SK-MEL-5 (cell line): ENCODE data around the gene UTY. TPM values are rescaled to one million over a fixed set of nuclear protein-coding genes. Genes with fewer than 3 reads are reported as not detected.
"Not testable (repeated sequence)": the region's sequence is repeated elsewhere in the genome, so short reads cannot be mapped to it uniquely, and the experiment has no call there.

Experiments used
- DNase-seq: peaks from one replicate; pipeline ENCODE4 v3.0.0-alpha.2; 2016; ENCODE audit warnings: low read depth, low spot score
- in situ Hi-C: cut with HindIII; loops from 2 replicates; pipeline ENCODE4 v1.10.0; 2016; ENCODE audit warnings: low sequenced_read_pairs, high pct_unique_total_duplicates, low pct_unique_long_range_greater_than_20kb
- total RNA-seq: library from RNA; depleted of rRNA; stranded (reverse); fragments of >200 nt; shearing (Covaris generic); gene quantifications from 2 replicates; pipeline ENCODE4 v1.2.3, GENCODE V29; 2014

Gene UTY
- total RNA-seq, 1 experiment from 2014 or later: not detected

DNA sequence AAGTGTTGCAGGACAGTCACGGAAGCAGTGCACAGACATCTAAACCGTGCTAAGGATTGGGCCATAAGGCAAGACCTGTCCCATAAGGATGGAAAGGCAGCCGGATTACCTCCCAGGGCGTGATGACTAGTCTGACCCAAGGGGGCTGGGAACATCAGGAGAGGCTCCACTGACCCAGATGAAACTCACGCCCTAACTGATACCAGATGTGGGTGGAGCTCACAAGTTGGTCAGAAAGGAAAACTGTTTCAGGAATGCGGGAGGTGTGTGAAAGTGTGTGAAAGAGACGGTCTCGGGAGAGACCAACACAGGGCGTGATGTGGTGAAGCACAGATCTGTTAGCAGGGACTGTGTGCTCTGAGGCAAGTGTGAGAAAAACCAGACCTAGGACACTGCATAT lies 140.5 kb downstream of the UTY start:
- in situ Hi-C loops: no loop called here
- DNase-seq: no peak

DNA sequence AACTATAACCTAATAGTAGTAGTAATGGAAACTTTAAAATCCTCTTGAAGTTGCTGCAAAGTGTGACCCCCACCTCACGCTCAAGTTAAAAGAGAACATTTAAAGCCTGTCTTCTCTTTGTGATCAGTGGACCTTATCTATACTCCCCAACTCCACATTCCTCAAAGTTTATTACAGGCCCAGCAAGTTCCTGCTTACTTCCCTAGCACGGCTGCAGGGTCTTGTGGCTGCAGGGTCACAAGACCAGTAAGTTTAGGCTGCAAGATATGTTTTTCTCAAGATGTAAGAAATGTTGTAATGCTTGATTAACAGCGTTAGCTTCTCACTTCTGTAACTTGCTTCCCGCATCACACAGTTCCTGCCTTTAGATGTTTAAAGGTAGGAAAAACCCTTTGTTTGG lies 141.1 kb downstream of the UTY start:
- DNase-seq: no peak
- in situ Hi-C loops: no loop called here

DNA sequence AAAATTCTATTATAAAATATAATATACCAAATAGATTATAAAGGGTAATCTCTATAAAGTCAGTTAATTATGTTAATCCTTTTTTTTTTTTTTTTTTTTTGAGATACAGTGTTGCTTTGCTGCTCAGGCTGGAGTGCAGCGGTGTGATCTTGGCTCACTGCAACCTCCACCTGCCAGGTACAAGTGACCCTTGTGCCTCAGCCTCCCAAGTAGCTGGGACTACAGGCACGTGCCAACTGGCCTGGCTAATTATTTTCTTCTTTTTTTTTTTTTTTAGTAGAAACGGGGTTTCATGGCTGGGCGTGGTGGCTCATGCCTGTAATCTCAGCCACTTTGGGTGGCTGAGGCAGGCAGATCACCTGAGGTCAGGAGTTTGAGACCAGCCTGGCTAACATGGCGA lies 141.9 kb downstream of the UTY start:
- DNase-seq: no peak
- in situ Hi-C loops: no loop called here

DNA sequence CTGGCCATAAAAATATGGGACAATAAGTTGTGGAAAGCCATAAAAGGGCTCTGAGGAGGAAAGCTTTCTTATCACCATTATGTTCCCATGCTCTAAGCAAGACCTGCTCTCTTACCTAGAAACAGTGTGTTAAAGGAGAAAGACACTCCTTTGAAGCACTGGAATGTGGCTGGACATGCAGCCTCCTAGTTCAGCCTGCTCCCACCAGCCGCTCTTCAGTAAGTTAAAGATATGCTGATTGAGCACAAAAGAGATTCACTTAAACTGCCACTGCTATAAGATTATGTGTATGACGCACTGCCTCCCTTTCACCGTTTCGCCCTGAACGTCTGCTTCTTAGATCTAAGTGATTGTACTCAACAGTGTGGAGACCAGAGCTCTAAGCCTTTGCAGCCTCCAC lies 146.0 kb downstream of the UTY start:
- in situ Hi-C loops: no loop called here
- DNase-seq: no peak

DNA sequence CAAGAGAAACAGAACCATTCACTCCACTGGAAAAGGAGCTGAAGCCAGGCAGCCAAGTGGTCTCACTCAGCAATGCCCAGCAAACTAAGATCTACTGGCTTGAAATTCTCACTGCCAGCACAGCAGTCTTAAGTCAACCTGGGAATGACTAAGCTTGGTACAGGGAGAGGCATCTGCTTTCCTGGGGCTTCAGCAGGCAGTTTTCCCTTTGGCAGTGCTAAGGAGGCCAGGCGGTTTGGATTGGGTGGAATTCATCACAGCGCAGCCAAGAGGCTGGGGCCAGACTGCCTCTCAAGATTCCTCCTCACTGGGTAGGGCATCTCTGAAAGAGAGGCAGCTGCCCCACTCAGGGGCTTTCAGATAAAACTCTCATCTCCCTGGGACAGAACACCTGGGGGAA lies 149.2 kb downstream of the UTY start:
- in situ Hi-C loops: no loop called here
- no peak for DNase-seq

DNA sequence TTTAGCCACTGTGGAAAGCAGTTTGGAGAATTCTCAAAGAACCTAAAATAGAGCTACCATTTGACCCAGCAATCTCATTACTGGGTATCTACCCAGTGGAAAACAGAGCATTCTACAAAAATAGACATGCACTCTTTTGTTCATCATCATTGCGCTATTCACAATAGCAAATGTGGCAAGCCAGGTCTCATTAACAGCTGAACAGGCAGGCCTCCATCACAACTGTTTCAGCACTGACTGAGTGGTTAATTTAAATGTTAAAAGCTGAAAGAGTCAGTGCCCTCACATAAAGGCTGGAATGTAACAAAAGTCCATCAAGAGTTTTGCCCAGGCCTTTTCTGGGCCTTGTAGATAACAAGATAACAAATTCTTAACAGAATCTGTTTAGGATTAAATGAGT lies 166.9 kb downstream of the UTY start:
- in situ Hi-C loops: no loop called here
- no peak for DNase-seq

DNA sequence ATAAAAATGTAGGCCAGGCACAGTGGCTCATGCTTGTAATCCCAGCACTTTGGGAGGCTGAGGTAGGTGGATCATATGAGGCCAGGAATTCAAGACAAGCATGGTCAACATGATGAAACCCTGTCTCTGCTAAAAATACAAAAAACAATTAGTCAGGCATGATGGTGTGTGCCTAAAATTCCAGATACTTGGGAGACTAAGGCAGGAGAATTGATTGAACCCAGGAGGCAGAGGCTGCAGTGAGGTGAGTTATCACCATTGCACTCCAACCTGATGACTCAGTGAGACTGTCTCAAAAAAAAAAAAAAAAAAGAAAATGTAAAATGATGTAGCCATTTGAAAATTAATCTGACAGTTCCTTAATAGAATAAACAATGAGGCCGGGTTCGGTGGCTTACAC lies 171.9 kb downstream of the UTY start:
- no peak for DNase-seq
- in situ Hi-C loops: no loop called here

DNA sequence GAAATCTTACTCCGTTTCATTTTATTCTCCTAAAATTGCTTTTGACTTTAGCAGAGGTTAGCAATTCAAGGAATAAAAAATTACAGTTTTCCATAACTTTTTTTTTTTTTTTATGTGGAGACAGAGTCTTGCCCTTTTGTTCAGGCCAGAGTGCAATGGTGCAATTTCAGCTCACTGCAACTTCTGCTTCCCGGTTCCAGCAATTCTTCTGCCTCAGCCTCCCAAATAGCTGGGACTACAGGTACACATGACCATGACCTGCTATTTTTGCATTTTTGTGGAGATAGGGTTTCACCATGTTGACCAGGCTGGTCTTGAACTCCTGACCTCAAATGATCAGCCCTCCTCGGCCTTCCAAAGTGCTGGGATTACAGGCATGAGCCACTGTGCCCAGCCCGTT lies 179.0 kb downstream of the UTY start:
- in situ Hi-C loops: no loop called here
- DNase-seq: no peak

DNA sequence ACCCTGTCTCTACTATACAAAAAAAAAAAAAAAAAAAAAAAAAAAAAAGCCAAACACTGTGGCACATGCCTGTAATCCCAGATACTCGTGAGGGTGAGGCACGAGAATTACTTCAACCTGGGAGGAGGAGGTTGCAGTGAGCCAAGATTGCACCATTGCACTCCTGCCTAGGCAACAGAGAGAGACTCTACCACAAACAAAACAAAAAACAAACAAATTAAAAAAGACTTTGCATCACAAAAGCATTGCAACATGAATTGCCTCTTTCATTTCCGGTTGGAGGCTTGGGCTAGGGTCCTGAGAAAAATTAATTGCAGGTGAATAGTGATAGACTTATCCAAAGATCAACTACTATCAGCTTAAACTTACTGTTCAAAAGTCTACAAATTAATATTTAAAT lies 180.4 kb downstream of the UTY start:
- in situ Hi-C loops: no loop called here
- DNase-seq: no peak

DNA sequence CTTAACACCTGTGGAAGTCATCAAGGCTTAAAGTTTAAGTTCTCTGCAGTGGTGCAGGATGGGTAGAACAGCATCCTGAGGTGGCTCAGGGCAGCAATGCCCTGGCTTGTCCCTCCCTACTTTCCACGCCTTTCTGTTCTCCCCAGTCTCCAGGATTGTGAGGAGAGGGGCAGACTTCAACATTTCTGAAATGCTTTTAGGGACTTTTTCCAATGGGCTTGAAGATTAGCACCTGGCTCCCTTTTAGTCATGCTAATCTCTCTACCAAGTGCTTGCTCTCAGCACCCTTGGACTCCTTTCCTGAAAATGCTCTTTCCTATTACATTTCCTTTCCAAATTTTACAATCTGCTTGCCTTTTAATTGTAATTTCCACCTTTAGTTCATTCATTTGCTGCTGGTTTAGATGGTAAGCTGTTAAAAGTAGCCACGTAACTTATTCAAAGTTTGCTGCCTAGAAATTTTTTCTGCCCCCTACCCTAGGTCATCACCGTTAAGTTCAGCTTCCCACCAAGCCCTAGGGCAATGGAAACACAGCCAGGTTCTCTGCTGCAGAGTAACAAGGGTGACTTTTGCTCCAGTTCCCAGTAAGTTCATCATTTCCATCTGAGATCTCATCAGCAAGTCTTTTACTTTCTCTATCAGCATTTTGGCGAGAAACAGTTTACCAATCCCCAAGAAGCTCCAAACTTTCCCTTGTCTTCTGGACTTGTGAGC lies 183.5 kb downstream of the UTY start:
- in situ Hi-C loops: no loop called here
- no peak for DNase-seq

DNA sequence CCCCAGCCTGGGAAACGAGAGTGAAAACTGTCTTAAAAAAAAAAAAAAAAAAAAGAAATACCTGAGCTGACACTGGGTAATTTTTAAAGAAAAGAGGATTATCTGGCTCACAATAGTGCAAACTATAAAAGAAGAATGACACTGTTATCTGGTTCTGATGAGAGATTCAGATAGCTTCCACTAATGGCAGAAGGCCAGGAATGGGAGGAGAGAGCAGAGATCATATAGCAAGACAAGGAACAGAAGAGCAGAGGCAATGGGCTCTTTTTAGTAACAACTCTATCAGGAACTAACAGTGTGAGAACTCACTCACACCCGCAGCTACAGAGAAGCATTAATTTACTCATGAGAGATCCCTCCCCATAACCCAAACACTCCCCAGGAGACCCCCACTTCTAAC lies 184.8 kb downstream of the UTY start:
- no peak for DNase-seq

DNA sequence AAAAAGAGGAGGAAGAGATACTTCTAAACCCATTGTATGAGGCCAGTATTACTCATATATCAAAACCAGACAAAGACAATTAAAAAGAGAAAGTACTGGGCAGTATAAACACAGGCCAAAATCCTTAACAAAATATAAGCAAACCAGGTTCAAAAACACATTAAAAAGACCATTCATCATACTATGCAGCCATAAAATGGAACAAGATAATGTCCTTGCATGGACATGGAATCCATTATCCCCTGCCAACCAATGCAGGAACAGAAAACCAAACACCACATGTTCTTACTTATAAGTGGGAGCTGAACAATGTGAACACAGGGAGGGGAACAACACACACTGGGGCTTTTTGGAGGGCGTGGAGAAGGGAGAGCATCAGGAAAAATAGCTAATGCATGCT lies 188.6 kb downstream of the UTY start:
- in situ Hi-C loops: no loop called here
- no peak for DNase-seq

More for the DNA sequence above, 184.8 kb downstream of the UTY start:
- in situ Hi-C loops: no loop called here

DNA sequence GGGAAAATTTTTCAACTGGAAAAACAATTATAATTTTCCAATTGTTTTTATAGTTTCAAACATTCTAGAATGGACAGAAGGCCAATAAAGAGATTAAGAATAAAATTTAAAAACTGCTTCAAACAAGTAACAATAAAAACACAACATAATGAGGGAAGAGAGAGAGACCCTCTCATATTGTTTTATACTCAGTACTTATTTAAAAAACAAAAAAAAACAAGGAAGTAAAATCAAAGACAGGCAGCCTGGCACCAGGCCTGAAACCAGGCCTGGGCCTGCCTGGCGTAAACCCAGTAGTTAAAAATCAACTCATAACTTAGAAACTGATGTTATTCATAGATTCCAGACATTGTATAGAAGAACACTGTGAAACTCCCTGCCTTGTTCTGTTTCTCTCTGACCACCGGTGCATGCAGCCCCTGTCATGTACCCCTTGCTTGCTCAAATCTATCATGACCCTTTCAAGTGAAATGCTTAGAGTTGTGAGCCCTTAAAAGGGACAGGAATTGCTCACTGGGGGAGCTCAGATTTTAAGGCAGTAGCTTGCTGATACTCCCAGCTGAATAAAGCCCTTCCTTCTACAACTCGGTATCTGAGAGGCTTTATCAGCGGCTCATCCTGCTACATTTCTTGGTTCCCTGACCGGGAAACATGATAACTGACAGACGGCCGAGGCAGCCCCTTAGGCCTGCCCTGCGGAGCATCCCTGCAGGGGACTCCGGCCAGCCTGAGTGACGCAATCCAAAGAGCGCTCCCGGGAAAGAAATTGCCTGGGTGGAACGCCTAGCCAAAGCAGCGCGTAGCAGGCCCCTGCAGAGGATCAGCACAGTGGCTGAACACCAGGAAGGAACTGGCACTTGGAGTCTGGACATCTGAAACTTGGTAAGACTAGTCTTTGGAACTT lies 197.4 kb downstream of the UTY start:
- in situ Hi-C loops: not testable (repeated sequence)
- DNase-seq: peak; percentile 0

DNA sequence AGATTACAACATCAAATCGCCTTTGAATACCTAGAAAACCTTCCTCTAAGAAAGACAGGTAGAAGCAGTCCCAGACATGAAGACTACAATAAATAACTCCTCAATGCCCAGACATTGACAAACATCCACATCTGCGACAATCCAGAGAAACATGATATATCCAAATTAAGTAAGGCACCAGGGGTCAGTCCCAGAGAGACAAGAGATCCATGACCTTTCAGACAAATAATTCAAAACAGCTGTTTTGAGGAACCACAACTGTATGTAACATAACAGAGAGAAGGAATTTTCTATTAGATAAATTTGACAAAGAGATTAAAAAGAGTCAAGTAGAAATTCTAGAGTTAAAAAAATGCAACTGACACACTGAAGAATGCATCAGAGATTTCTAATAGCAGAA lies 200.3 kb downstream of the UTY start:
- in situ Hi-C loops: no loop called here
- no peak for DNase-seq

DNA sequence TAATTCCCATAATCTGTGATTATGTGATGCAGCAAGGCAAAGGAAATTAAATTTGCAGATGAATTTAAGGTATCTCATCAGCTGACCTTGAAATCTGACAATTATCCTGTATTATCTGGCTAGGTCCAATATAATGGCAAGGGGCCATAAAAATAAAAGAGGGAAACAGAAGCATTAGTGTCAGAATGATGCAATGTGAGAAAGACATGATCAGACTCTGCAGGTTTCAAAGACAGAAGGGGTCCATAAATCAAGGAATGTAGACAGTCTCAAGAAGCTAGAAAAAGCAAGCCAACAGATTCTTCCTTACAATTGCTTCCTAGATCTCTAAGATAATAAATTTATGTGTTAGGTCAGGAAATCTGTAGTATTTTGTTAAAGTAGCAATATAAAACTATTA lies 208.1 kb downstream of the UTY start:
- DNase-seq: no peak
- in situ Hi-C loops: no loop called here

DNA sequence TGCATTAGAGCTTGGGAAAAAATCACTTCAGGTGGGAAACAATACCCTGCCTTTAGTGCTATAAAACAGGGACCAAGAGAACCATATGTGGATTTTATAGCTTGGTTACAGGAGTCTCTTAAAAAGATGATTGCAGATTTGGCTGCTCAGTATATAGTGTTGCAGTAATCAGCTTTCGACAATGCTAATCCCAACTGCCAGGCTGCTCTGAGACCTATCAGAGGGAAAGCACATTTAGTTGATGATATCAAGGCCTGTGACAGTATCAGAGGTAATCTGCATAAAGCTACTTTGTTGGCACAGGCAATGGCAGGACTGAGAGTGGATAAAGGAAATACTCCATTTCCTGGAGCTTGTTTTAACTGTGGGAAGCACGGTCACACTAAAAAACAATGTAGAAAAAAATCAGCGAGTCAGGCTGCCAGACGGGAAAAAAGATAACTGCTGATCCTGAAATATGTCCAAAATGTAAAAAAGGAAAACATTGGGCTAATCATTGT lies 225.8 kb downstream of the UTY start:
- in situ Hi-C loops, DNase-seq: not testable (repeated sequence)

DNA sequence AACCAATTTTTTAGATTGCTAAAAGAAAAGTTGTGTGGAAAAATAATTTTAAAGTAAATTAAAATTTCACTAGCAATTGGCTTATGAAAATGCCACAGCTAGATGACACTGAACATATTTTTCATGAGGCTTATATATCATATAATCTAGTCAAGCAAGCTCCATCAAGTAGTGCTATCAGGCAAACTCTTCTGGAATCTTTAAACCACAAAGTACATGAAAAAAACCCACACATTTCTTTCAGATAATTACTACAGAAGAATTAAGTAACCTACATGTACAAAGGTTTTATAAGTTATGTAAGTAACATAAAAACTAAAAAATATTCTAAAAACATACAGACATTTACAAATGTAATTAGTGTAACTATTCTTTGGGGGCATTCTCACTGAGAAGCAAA lies 229.4 kb downstream of the UTY start:
- DNase-seq: no peak
- in situ Hi-C loops: no loop called here

DNA sequence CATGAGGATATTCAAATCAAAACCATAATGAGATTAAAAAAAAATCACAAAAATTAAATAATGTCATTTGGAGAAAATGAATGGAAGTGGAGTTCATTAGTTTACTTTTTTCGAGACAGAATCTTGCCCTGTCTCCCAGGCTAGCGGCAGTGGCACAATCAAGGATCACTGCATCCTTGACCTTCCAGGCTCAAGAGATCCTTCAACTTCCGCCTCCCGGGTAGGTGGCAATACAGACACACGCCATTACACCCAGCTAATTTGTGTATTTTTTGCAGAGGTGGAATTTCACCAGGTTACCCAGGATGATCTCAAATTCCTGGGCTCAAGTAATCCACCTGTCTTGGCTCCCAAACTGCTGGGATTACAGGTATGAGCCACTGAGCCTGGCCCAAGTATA lies 236.1 kb downstream of the UTY start:
- DNase-seq: no peak
- in situ Hi-C loops: no loop called here

DNA sequence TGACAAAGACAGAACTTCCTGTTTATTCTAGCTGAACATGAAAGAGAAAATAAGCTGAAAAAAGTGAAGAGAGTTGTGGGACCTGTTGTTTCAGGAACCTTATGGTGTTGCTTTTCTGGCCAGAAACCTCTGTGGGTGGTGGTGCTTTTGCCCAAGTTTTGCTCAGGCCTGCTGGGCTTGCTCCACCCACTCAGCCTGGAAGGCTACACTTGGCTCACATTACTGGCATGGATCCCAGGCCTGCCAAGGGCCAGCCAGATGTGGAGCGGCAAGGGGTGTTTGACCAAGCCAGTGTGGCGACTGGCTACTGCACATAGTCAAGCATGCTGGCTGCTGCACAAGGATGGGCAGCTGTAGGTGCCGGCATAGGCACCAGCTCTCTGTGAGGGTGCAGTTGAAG lies 245.9 kb downstream of the UTY start:
- DNase-seq: no peak
- in situ Hi-C loops: no loop called here
